Upper lobe of left lung (tissue), 4 donors: ENCODE data around the gene CYP19A1.

Experiments used
- POLR2AphosphoS5 ChIP-seq, 2 donors: sonication (generic); formaldehyde crosslinking; IDR thresholded peaks; one replicate each; pipeline ENCODE4 v1.5.1; 2017; ENCODE audit warnings: antibody characterized with exemption in 2 of 2
- TF ChIP-seq, protein P1 (sequence below), 6 experiments: fragments of 450-650 bp in 4 of 6; fragments of 200-600 bp in 2 of 6; sonication (generic) in 2 of 6; IDR thresholded peaks; one replicate each; pipeline ENCODE4 v1.5.1; 2016 to 2019; ENCODE audit warnings: antibody characterized with exemption in 6 of 6

DNA sequence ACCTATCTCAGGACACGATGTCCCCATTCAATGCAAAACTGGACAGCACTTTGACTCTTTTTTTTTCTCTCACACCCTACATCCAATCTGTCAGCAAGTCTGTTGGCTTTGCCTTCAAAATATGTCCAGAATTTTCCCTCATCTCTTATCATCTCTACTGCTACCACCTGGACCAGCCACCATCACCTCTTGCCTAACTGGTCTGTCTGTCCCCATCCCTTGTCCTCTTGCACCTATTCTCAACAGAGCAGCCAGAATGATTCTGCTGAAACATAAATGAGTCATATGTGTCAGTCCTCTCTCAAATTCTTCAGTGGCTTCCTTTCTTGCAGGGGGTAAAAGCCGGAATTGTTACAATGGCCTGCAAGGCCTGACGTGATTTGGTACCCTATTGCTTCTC is 105.8 kb downstream of the CYP19A1 start:
- TF ChIP-seq, protein P1, sequence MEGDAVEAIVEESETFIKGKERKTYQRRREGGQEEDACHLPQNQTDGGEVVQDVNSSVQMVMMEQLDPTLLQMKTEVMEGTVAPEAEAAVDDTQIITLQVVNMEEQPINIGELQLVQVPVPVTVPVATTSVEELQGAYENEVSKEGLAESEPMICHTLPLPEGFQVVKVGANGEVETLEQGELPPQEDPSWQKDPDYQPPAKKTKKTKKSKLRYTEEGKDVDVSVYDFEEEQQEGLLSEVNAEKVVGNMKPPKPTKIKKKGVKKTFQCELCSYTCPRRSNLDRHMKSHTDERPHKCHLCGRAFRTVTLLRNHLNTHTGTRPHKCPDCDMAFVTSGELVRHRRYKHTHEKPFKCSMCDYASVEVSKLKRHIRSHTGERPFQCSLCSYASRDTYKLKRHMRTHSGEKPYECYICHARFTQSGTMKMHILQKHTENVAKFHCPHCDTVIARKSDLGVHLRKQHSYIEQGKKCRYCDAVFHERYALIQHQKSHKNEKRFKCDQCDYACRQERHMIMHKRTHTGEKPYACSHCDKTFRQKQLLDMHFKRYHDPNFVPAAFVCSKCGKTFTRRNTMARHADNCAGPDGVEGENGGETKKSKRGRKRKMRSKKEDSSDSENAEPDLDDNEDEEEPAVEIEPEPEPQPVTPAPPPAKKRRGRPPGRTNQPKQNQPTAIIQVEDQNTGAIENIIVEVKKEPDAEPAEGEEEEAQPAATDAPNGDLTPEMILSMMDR (IDR thresholded peaks at IDR 0.05) = no peak
- TF ChIP-seq POLR2AphosphoS5 (IDR thresholded peaks at IDR 0.05) = no peak
